HepG2 (cell line): ENCODE data around the gene SNAI3. TPM values are rescaled to one million over a fixed set of nuclear protein-coding genes. Genes with fewer than 3 reads are reported as not detected.

ENCODE experiments used
- ATAC-seq: fragments of 200-7000 bp; cut with Tn5 transposase; 3 replicates; pipeline ENCODE4 v1.9.1; 2020; ENCODE audit warnings: mild to moderate bottlenecking, moderate library complexity
- BruUV-seq: library from RNA; stranded (reverse); fragments of 400-500 nt; replicated peaks from 2 replicates; lab custom pipeline; 2021; lab: Mats Ljungman, UMichigan
- CTCF ChIA-PET: fragments of 300-600 bp; formaldehyde crosslinking; extraction: SDS; loops from one replicate; lab custom pipeline; 2021; ENCODE audit warnings: low total read pairs, inconsistent platforms, low intra/inter-chr PET ratio; lab: Yijun Ruan, JAX
- POLR2A ChIA-PET: fragments of 350-600 bp; sonication (Branson Sonifier 250); formaldehyde crosslinking; loops from one replicate; lab custom pipeline; 2020; ENCODE audit warnings: antibody characterized with exemption, inconsistent platforms; lab: Yijun Ruan, JAX
- DNase-seq: peaks from one replicate; pipeline ENCODE4 v3.0.0-alpha.2; 2015; ENCODE audit warnings: low spot score
- FAIRE-seq: peaks from 3 replicates; lab custom pipeline; 2011; peaks lifted over from hg19 to GRCh38; lab: Jason Lieb, UNC
- H2AFZ ChIP-seq: one replicate; pipeline ENCODE4 v1.6.1; 2011; ENCODE audit warnings: low read length, inconsistent platforms
- H3K27ac ChIP-seq: fragments of 300-600 bp; 3 replicates; pipeline ENCODE4 v1.8.0; 2011; ENCODE audit warnings: mixed run types, mild to moderate bottlenecking, mixed read lengths, low read length, inconsistent platforms; ENCODE audit not compliant: insufficient read depth; ENCODE audit errors: extremely low read length
- H3K27me3 ChIP-seq, 2 experiments: fragments of 200-600 bp in 1 of 2; 2 replicates in 1 of 2; 3 replicates in 1 of 2; pipeline versions ENCODE4 v1.6.0 to v1.8.0; 2011; ENCODE audit warnings: low read length in 2 of 2, mild to moderate bottlenecking in 2 of 2, moderate library complexity in 2 of 2, inconsistent platforms in 1 of 2; ENCODE audit not compliant: insufficient read depth in 2 of 2, control insufficient read depth in 1 of 2
- H3K36me3 ChIP-seq, 2 experiments: fragments of 200-600 bp in 1 of 2; replicated peaks in 1 of 2; 2 replicates in 1 of 2; 3 replicates in 1 of 2; pipeline versions ENCODE4 v1.5.1 to v1.8.0; 2011; ENCODE audit warnings: low read length in 2 of 2, inconsistent platforms in 1 of 2; ENCODE audit not compliant: insufficient read depth in 2 of 2, control insufficient read depth in 1 of 2
- H3K4me1 ChIP-seq: 2 replicates; pipeline ENCODE4 v1.5.1; 2012; ENCODE audit warnings: low read length, inconsistent platforms; ENCODE audit not compliant: insufficient read depth
- H3K4me2 ChIP-seq: 2 replicates; pipeline ENCODE4 v1.6.0; 2011; ENCODE audit warnings: low read depth, low read length, inconsistent platforms
- H3K4me3 ChIP-seq, 3 experiments: fragments of 200-600 bp in 1 of 3; sonication (generic), shearing (Covaris generic) in 1 of 3; replicated peaks in 1 of 3; 2 replicates each; pipeline ENCODE4 v1.5.1; 2011 to 2016; ENCODE audit warnings: low read length in 3 of 3, inconsistent platforms in 2 of 3, low read depth in 2 of 3, mild to moderate bottlenecking in 2 of 3, control low read depth in 1 of 3, mixed read lengths in 1 of 3; ENCODE audit not compliant: insufficient read depth in 1 of 3
- H3K79me2 ChIP-seq: one replicate; pipeline ENCODE4 v1.6.1; 2011; ENCODE audit warnings: low read length, inconsistent platforms; ENCODE audit not compliant: insufficient read depth
- H3K9ac ChIP-seq: 2 replicates; pipeline ENCODE4 v1.6.0; 2011; ENCODE audit warnings: mild to moderate bottlenecking, low read depth, low read length, inconsistent platforms; ENCODE audit not compliant: insufficient read depth
- H3K9me3 ChIP-seq: 2 replicates; pipeline ENCODE4 v1.5.1; 2012; ENCODE audit warnings: mild to moderate bottlenecking, low read length
- H4K20me1 ChIP-seq: 2 replicates; pipeline ENCODE4 v1.6.0; 2011; ENCODE audit warnings: inconsistent platforms, mild to moderate bottlenecking, low read length, moderate library complexity; ENCODE audit not compliant: insufficient read depth
- AGO2 ChIP-seq: fragments of 200-400 bp; formaldehyde crosslinking; optimal IDR thresholded peaks from 2 replicates; pipeline ENCODE3; 2017; ENCODE audit warnings: mild to moderate bottlenecking, low read depth, low read length, moderate library complexity
- GABPB1 ChIP-seq: IDR thresholded peaks from 2 replicates; pipeline ENCODE4 v1.6.1; 2016; ENCODE audit warnings: mild to moderate bottlenecking, missing genetic modification reagents, moderate library complexity, missing compliant biosample characterization
- PRPF4 ChIP-seq: fragments of 200-400 bp; formaldehyde crosslinking; IDR thresholded peaks from 2 replicates; pipeline ENCODE4 v1.6.1; 2016; ENCODE audit warnings: low read length, low read depth; ENCODE audit not compliant: poor library complexity, severe bottlenecking
- ZNF574 ChIP-seq: sonication (generic); formaldehyde crosslinking; IDR thresholded peaks from 2 replicates; pipeline ENCODE4 v1.4.0; 2020; ENCODE audit warnings: missing genetic modification reagents
- WGBS: methylation state at CpG from one replicate; pipeline ENCODE4 v1.1.6; 2017; ENCODE audit warnings: low lambda C conversion rate; 5-methylcytosine and 5-hydroxymethylcytosine counted together
- in situ Hi-C: cut with HindIII; loops from 2 replicates; pipeline ENCODE4 v1.10.0; 2017; ENCODE audit warnings: low pct_unique_long_range_greater_than_20kb; ENCODE audit not compliant: extremely low pct_ligation_motif_present
- intact Hi-C: fragments of 100-400 bp; cut with micrococcal nuclease; formaldehyde crosslinking; loops from one replicate; pipeline ENCODE4 v1.10.0; 2022; ENCODE audit not compliant: unreplicated experiment
- polyA plus RNA-seq, 8 experiments: library from polyadenylated mRNA; depleted of rRNA in 3 of 8; stranded (reverse) in 7 of 8; unstranded in 1 of 8; fragments of >200 nt; fragmentation: Illumina TruSeq in 4 of 8; extraction: Trizol in 4 of 8; gene quantifications; 2 replicates each; pipeline versions ENCODE4 v1.2.1 to v1.2.3, GENCODE V29; 2011 to 2016; ENCODE audit warnings: low read depth in 4 of 8, missing spikeins in 1 of 8, mixed read lengths in 1 of 8; ENCODE audit not compliant: insufficient read depth in 1 of 8
- total RNA-seq, 5 experiments: library from RNA; depleted of rRNA; stranded (reverse); fragments of >200 nt; fragmentation: Illumina TruSeq; extraction: Trizol; gene quantifications; 2 replicates each; pipeline ENCODE4 v1.2.3, GENCODE V29; 2016; ENCODE audit warnings: low read depth in 1 of 5

SNAI3 gene
- total and polyA plus RNA-seq, 2 of the 13 experiments (the other 11 are each of a cell fraction or from before 2014, with no cell fraction given), result 0.09 to 0.18 TPM

- Histone ChIP-seq H2AFZ (no peak overlapping the region), H3K27me3 (no peaks in the 10 kb centered on the region), H3K9ac (no peak overlapping the region), H3K27ac (no peak overlapping the region), H3K4me3 (no peak overlapping the region), H3K9me3 (no peaks in the 10 kb centered on the region), H3K79me2 (peaks cover 10% of the 10 kb centered on the region), H4K20me1 (no peaks in the 10 kb centered on the region), H3K4me2 (no peak overlapping the region), H3K4me1 (peaks cover 37% of the 10 kb centered on the region), H3K36me3 (peaks cover 26 to 36% of the 10 kb centered on the region in 2 experiments; a peak in 4 of 5 replicates)
- no peak for FAIRE-seq
- intact Hi-C loops, result no loop called here
- WGBS, result 84% methylated on average over 19 of the region's 25 CpGs
- no peak for ATAC-seq
- ChIA-PET POLR2A (no interaction called here), CTCF (no interaction called here)
- in situ Hi-C loops, result no loop called here
- DNase-seq, result no peak
- BruUV-seq, result no TSS peak
- TF ChIP-seq PRPF4, result no peak
- TF ChIP-seq AGO2, result peak; percentile 84
- no peak for TF ChIP-seq ZNF574 (CRISPR knock-in tag)
- peak; percentile 10; the same call in 1 of the 2 replicates for TF ChIP-seq GABPB1
Measured at GRCh38 chr16:88712362-88712979, 26.2 kb upstream of the SNAI3 start.
